HG03457 (cell line): ENCODE measurements around the gene MORN1.

ENCODE experiments used
- ATAC-seq: cut with Tn5 transposase; IDR thresholded peaks from one replicate; pipeline ENCODE4 v1.9.1; 2021; ENCODE audit warnings: moderate number of reproducible peaks; ENCODE audit not compliant: unreplicated experiment

The MORN1 gene

GRCh38 chr1:2405588-2406295 is 14.4 kb upstream of the MORN1 start:
- no peak for ATAC-seq

- no peak for ATAC-seq
Observed at GRCh38 chr1:2404890-2405511, 13.6 kb upstream of the MORN1 start.

GRCh38 chr1:2404142-2404889 is 13.0 kb upstream of the MORN1 start:
- no peak for ATAC-seq

GRCh38 chr1:2403273-2403672 is 11.9 kb upstream of the MORN1 start:
- no peak for ATAC-seq

- no peak for ATAC-seq
Observed at GRCh38 chr1:2402420-2402819, 11.1 kb upstream of the MORN1 start.

GRCh38 chr1:2400950-2401649 is 9.7 kb upstream of the MORN1 start:
- ATAC-seq, result no peak

- ATAC-seq, result no peak
Observed at GRCh38 chr1:2400576-2400909, 9.2 kb upstream of the MORN1 start.

- ATAC-seq, result no peak
Observed at GRCh38 chr1:2399890-2400575, 8.7 kb upstream of the MORN1 start.

- no peak for ATAC-seq
Observed at GRCh38 chr1:2398871-2399270, 7.5 kb upstream of the MORN1 start.

GRCh38 chr1:2397007-2397679 is 5.8 kb upstream of the MORN1 start:
- ATAC-seq, result no peak

- ATAC-seq, result no peak
Observed at GRCh38 chr1:2396476-2396875, 5.1 kb upstream of the MORN1 start.

GRCh38 chr1:2396059-2396458 is 4.7 kb upstream of the MORN1 start:
- ATAC-seq, result no peak

GRCh38 chr1:2395245-2395644 is 3.9 kb upstream of the MORN1 start:
- ATAC-seq, result no peak

GRCh38 chr1:2394761-2395160 is 3.4 kb upstream of the MORN1 start:
- ATAC-seq, result no peak

GRCh38 chr1:2394220-2394619 is 2.9 kb upstream of the MORN1 start:
- ATAC-seq, result no peak

- no peak for ATAC-seq
Observed at GRCh38 chr1:2393471-2393877, 2.1 kb upstream of the MORN1 start.

GRCh38 chr1:2392686-2393085 is 1.3 kb upstream of the MORN1 start:
- ATAC-seq, result no peak

- ATAC-seq, result peak; percentile 11
Observed at GRCh38 chr1:2391931-2392509, 666 bp upstream of the MORN1 start.

- ATAC-seq, result no peak
Observed at GRCh38 chr1:2389644-2390043, 1.7 kb downstream of the MORN1 start.
